Thyroid gland (tissue), 4 donors: Measurements from ENCODE around the gene FN3K. TPM values are rescaled to one million over a fixed set of nuclear protein-coding genes. Genes with fewer than 3 reads are reported as not detected.

Experiments
- DNase-seq, 2 donors: peaks; one replicate each; pipeline ENCODE4 v3.0.0-alpha.2; 2019
- H3K27ac ChIP-seq, 3 donors: fragments of 200-600 bp; sonication (generic); 1 replicate in 2 of 3; 2 replicates in 1 of 3; pipeline ENCODE4 v1.5.1; 2016 to 2019; ENCODE audit warnings: mild to moderate bottlenecking in 1 of 3, moderate library complexity in 1 of 3
- H3K27me3 ChIP-seq: fragments of 200-600 bp; sonication (generic); one replicate; pipeline ENCODE4 v1.5.1; 2019
- H3K36me3 ChIP-seq, 2 donors: fragments of 200-600 bp; sonication (generic); one replicate each; pipeline ENCODE4 v1.5.1; 2016 to 2019
- H3K4me1 ChIP-seq, 2 donors: fragments of 200-600 bp; sonication (generic); one replicate each; pipeline ENCODE4 v1.5.1; 2017 to 2019
- H3K4me3 ChIP-seq, 3 donors: fragments of 200-600 bp; sonication (generic); replicated peaks in 1 of 3; 1 replicate in 2 of 3; 2 replicates in 1 of 3; pipeline ENCODE4 v1.5.1; 2016; ENCODE audit warnings: mild to moderate bottlenecking in 1 of 3
- H3K9me3 ChIP-seq: fragments of 200-600 bp; sonication (generic); one replicate; pipeline ENCODE4 v1.5.1; 2017
- CTCF ChIP-seq, 6 experiments: fragments of 200-600 bp in 3 of 6; fragments of 450-650 bp in 3 of 6; sonication (generic) in 3 of 6; IDR thresholded peaks; one replicate each; pipeline ENCODE4 v1.5.1; 2016 to 2019; ENCODE audit warnings: antibody characterized with exemption in 6 of 6, mild to moderate bottlenecking in 2 of 6, inconsistent platforms in 1 of 6, moderate library complexity in 1 of 6
- POLR2A ChIP-seq, 2 donors: fragments of 450-650 bp; IDR thresholded peaks; one replicate each; pipeline ENCODE4 v1.6.1; 2017; ENCODE audit warnings: antibody characterized with exemption in 2 of 2, mild to moderate bottlenecking in 2 of 2, moderate library complexity in 1 of 2
- WGBS, 2 donors: methylation state at CpG; one replicate each; pipeline ENCODE4 v1.1.5; 2017; 5-methylcytosine and 5-hydroxymethylcytosine counted together
- intact Hi-C: fragments of 100-400 bp; cut with DNase I; formaldehyde crosslinking; loops from one replicate; pipeline ENCODE4 v1.15.1; 2023
- total RNA-seq, 4 donors: library from RNA; depleted of rRNA; stranded (reverse); fragments of >200 nt; gene quantifications; one replicate each; pipeline ENCODE4 v1.2.3, GENCODE V29; 2016

Gene FN3K
- total RNA-seq, 4 donors from 2014 or later = 7.2 to 13.3 (median 12.0) TPM

DNA sequence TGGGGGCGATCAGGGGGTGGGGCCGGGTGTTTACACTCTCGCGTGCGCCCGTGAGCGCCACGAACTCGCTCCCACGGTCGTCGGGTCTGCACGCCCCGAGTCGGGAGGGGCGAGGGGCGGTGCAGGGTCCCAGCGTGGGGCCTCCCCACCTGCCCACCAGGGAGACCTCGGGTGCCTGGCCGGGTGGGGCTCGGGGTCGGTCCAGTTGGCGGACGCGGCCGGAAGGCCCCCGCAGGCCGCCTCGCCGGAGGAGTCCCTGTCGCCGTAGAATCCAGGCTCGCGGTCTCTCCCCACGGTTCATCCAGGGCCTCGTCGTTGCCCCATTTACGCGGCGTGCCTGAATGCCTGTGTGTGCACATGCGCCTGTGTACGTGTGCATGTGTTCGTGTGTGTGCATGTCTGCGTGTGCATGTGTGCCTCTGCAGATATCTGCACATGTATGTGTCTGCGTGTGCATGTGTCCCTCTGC lies 36.4 kb upstream of the FN3K start:
- intact Hi-C loops = loop anchor here (2.0 kb wide), 1 partner anchor 18 kb away; the partner anchor contains the start of gene FN3KRP
- WGBS, 2 donors = 6 to 50% methylated on average over 1 to 17 of the region's 45 CpGs

DNA sequence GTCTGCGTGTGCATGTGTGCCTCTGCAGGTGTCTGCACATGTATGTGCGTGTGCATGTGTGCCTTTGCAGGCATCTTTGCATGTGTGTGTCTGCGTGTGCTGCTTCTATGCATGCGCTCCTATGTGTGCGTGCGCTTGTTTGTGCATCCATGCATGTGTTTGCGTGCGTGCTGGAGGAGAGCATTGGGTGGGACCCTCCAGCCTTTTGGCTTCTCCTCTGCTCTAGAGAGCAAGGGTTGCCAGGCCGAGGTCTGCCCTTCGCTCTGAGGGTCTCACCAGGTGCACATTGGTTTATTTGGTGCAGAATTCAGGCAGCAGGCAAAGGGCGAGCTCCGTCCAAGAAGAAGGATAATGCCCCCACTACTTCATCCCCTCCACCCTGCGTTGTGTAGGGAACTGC lies 35.9 kb upstream of the FN3K start:
- intact Hi-C loops = loop anchor here (2.0 kb wide), 1 partner anchor 17 kb away; the partner anchor contains the start of gene FN3KRP
- Histone ChIP-seq H3K4me3 (no peak overlapping the region), H3K4me1 (peaks cover 7 to 16% of the 10 kb centered on the region in 2 donors), H3K36me3 (no peaks in the 10 kb centered on the region), H3K27me3 (no peaks in the 10 kb centered on the region), H3K27ac (no peak overlapping the region), H3K9me3 (no peaks in the 10 kb centered on the region)
- WGBS, 2 donors = 82 to 87% methylated on average over 13 of the region's 13 CpGs
- TF ChIP-seq CTCF (IDR thresholded peaks at IDR 0.05) (no peak), POLR2A (IDR thresholded peaks at IDR 0.05) (no peak)
- DNase-seq = no peak

More for the DNA sequence above, 36.4 kb upstream of the FN3K start:
- Histone ChIP-seq H3K4me1 (peaks cover 7 to 16% of the 10 kb centered on the region in 2 donors), H3K36me3 (no peaks in the 10 kb centered on the region), H3K4me3 (peak overlapping the region in 2 of 3 donors; percentile 33 to 80), H3K9me3 (no peaks in the 10 kb centered on the region), H3K27me3 (no peaks in the 10 kb centered on the region), H3K27ac (no peak overlapping the region)
- DNase-seq = no peak
- no peak for TF ChIP-seq CTCF (IDR thresholded peaks at IDR 0.05)
- no peak for TF ChIP-seq POLR2A (IDR thresholded peaks at IDR 0.05)

DNA sequence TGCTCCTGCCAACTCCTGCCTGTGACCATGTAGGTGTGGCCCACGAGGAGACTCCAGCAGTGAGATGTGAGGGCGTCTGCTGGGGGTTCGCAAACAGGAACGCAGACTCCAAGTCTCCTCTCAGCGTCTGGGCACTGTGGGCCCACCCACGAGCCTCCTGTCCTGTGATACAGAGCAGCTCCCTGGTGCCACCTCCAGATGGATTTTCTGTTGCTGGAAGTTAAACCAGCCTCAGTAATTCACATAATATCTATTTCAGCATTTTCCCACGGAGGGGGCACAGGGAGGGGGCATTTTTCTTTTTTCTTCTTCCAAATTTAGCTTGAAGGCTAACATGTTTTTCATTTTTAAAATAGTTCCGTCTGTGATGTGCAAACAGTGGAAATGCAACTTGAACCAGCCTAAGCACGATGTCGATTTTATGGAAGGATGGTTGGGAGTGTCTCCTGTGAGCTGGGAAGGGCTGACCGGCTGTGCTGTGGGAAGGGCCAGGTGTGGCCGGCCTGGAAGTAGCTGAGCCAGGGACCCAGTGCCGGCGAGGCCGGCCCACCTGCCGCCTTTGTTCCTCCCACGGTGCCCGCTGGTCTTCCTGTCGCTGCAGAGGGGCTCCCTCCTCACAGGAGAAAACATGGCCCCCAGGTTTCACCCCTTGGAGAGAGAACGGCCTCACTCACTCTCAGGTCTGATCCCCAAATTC lies 33.0 kb upstream of the FN3K start:
- no peaks in the 10 kb centered on the region for H3K36me3 ChIP-seq
- no peak overlapping the region for H3K4me3 ChIP-seq
- peaks cover 4 to 10% of the 10 kb centered on the region in 2 donors for H3K4me1 ChIP-seq
- H3K9me3 ChIP-seq = no peaks in the 10 kb centered on the region
- intact Hi-C loops = no loop called here
- TF ChIP-seq POLR2A (IDR thresholded peaks at IDR 0.05) (no peak), CTCF (IDR thresholded peaks at IDR 0.05) (no peak)
- no peaks in the 10 kb centered on the region for H3K27me3 ChIP-seq
- 64 to 77% methylated on average over 15 to 18 of the region's 20 CpGs for WGBS, 2 donors
- H3K27ac ChIP-seq = no peak overlapping the region
- DNase-seq = no peak

DNA sequence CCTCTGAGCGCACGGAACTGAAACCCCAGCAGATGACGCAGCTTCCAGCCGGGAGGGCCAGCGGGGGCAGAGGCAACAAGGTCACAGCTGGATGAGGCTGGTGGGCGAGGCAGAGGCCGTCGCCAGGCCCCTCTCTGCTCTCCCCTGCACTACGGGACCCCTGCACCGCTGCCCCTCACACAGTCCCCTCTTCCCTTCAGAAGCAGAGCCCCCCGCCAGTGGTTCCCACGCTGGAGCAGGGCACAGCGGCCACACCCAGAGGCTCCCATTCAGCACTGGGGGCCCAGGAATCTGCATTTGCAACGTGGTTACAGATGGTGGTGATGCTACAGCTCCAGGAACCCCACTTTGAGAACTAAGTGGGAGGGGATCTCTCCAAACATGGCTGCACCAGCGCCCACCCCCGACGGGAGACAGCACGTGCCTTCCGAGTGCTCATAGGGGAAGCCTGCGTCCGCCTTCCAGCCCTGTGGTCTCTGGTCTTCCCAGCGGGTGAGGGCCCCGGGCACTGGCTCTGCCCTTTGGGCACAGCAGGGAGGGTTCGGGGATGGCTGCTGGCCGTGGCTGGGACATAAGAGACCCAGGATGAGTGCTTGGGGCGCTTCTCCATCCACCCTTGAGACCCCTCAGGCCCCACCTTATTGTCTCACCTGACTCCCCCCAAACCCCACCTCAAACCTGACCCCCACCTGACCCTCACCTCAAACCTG lies 32.2 kb upstream of the FN3K start:
- no peak overlapping the region for H3K27ac ChIP-seq
- WGBS, 2 donors = 83 to 87% methylated on average over 11 to 26 of the region's 26 CpGs
- intact Hi-C loops = no loop called here

More for the DNA sequence above, 32.2 kb upstream of the FN3K start:
- no peaks in the 10 kb centered on the region for H3K27me3 ChIP-seq
- peaks cover 0 to 4% of the 10 kb centered on the region in 2 donors for H3K4me1 ChIP-seq
- H3K36me3 ChIP-seq = no peaks in the 10 kb centered on the region
- H3K9me3 ChIP-seq = no peaks in the 10 kb centered on the region
- H3K4me3 ChIP-seq = no peak overlapping the region
- DNase-seq = no peak
- no peak for TF ChIP-seq POLR2A (IDR thresholded peaks at IDR 0.05)
- TF ChIP-seq CTCF (IDR thresholded peaks at IDR 0.05) = no peak
